DND-41 (cell line): ENCODE data around the gene LSG1.
"Not testable (repeated sequence)": the region's sequence is repeated elsewhere in the genome, so short reads cannot be mapped to it uniquely, and the experiment has no call there.

ENCODE experiments used
- ATAC-seq: fragments of 200-7000 bp; cut with Tn5 transposase; 3 replicates; pipeline ENCODE4 v1.9.1; 2021; ENCODE audit warnings: low read depth; ENCODE audit not compliant: insufficient read depth
- DNase-seq: peaks from one replicate; pipeline ENCODE4 v3.0.0-alpha.2; 2020
- H2AFZ ChIP-seq: 2 replicates; pipeline ENCODE4 v1.6.0; 2012; ENCODE audit warnings: low read depth, low read length
- H3K27ac ChIP-seq: 2 replicates; pipeline ENCODE4 v1.5.1; 2012; ENCODE audit warnings: low read length, inconsistent platforms
- H3K27me3 ChIP-seq: fragments of 200-600 bp; sonication (generic); 2 replicates; pipeline ENCODE4 v1.6.0; 2012; ENCODE audit warnings: low read length, mild to moderate bottlenecking, inconsistent platforms; ENCODE audit not compliant: insufficient read depth, poor library complexity
- H3K36me3 ChIP-seq: 2 replicates; pipeline ENCODE4 v1.5.1; 2012; ENCODE audit warnings: low read length, inconsistent platforms; ENCODE audit not compliant: insufficient read depth
- H3K4me1 ChIP-seq: 2 replicates; pipeline ENCODE4 v1.5.1; 2012; ENCODE audit warnings: mild to moderate bottlenecking, low read length; ENCODE audit not compliant: insufficient read depth
- H3K4me2 ChIP-seq: 2 replicates; pipeline ENCODE4 v1.6.0; 2012; ENCODE audit warnings: mild to moderate bottlenecking, moderate library complexity, low read length, inconsistent platforms; ENCODE audit not compliant: insufficient read depth
- H3K4me3 ChIP-seq, 2 experiments: fragments of 200-600 bp in 1 of 2; shearing (Covaris generic) in 1 of 2; 2 replicates each; pipeline ENCODE4 v1.5.1; 2012 to 2016; ENCODE audit warnings: inconsistent platforms in 2 of 2, low read length in 2 of 2, mild to moderate bottlenecking in 2 of 2, low read depth in 1 of 2, moderate library complexity in 1 of 2
- H3K79me2 ChIP-seq: 2 replicates; pipeline ENCODE4 v1.6.0; 2012; ENCODE audit warnings: low read length, inconsistent platforms; ENCODE audit not compliant: insufficient read depth
- H3K9ac ChIP-seq: 2 replicates; pipeline ENCODE4 v1.6.0; 2012; ENCODE audit warnings: low read depth, mild to moderate bottlenecking, inconsistent platforms, low read length, moderate library complexity
- H3K9me3 ChIP-seq: 2 replicates; pipeline ENCODE4 v1.5.1; 2012; ENCODE audit warnings: low read length, moderate library complexity, mild to moderate bottlenecking, inconsistent platforms; ENCODE audit not compliant: insufficient read depth, severe bottlenecking
- H4K20me1 ChIP-seq: 2 replicates; pipeline ENCODE4 v1.6.0; 2012; ENCODE audit warnings: low read length; ENCODE audit not compliant: insufficient read depth
- EZH2 ChIP-seq: IDR thresholded peaks from 3 replicates; pipeline ENCODE4 v1.6.1; 2012; ENCODE audit warnings: borderline replicate concordance, low read depth, mild to moderate bottlenecking, moderate library complexity, low read length, inconsistent platforms; ENCODE audit not compliant: severe bottlenecking
- TF ChIP-seq, protein P1 (sequence below): IDR thresholded peaks from 2 replicates; pipeline ENCODE4 v1.5.1; 2012; ENCODE audit warnings: borderline replicate concordance, low read length, moderate library complexity, mild to moderate bottlenecking; ENCODE audit not compliant: poor library complexity, severe bottlenecking; ENCODE audit errors: extremely low read depth

The LSG1 gene

GRCh38 chr3:194631696-194632095 lies 40.3 kb downstream of the LSG1 start:
- no peak overlapping the region for H3K27ac ChIP-seq
- ATAC-seq: no peak
- no peak overlapping the region for H2AFZ ChIP-seq
- peaks cover 45% of the 10 kb centered on the region for H3K36me3 ChIP-seq
- no peaks in the 10 kb centered on the region for H4K20me1 ChIP-seq
- no peak for TF ChIP-seq EZH2
- TF ChIP-seq, protein P1, sequence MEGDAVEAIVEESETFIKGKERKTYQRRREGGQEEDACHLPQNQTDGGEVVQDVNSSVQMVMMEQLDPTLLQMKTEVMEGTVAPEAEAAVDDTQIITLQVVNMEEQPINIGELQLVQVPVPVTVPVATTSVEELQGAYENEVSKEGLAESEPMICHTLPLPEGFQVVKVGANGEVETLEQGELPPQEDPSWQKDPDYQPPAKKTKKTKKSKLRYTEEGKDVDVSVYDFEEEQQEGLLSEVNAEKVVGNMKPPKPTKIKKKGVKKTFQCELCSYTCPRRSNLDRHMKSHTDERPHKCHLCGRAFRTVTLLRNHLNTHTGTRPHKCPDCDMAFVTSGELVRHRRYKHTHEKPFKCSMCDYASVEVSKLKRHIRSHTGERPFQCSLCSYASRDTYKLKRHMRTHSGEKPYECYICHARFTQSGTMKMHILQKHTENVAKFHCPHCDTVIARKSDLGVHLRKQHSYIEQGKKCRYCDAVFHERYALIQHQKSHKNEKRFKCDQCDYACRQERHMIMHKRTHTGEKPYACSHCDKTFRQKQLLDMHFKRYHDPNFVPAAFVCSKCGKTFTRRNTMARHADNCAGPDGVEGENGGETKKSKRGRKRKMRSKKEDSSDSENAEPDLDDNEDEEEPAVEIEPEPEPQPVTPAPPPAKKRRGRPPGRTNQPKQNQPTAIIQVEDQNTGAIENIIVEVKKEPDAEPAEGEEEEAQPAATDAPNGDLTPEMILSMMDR: no peak
- peaks cover 16% of the 10 kb centered on the region for H3K4me1 ChIP-seq
- DNase-seq: peak; percentile 3
- peaks cover 15% of the 10 kb centered on the region for H3K9me3 ChIP-seq
- H3K79me2 ChIP-seq: peaks cover 18% of the 10 kb centered on the region
- H3K4me2 ChIP-seq: peak overlapping the region; percentile 97
- no peak overlapping the region for H3K9ac ChIP-seq
- peak overlapping the region in 1 of 2 experiments; percentile 96; a peak in 2 of 4 replicates for H3K4me3 ChIP-seq
- H3K27me3 ChIP-seq: no peaks in the 10 kb centered on the region

DNA sequence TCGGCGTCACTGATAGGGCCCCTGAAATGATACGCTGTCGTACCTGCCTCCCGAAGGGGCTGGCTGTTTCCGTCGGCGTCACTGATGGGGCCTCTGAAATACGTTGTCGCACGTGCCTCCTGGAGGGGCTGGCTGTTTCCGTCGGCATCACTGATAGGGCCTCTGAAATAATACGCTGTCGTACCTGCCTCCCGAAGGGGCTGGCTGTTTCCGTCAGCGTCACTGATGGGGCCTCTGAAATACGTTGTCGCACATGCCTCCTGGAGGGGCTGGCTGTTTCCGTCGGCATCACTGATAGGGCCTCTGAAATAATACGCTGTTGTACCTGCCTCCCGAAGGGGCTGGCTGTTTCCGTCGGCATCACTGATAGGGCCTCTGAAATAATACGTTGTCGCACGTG lies 41.3 kb downstream of the LSG1 start:
- ATAC-seq, H3K27me3 ChIP-seq, H3K4me3 ChIP-seq, DNase-seq, H3K4me2 ChIP-seq, H4K20me1 ChIP-seq, H2AFZ ChIP-seq, H3K27ac ChIP-seq, H3K9ac ChIP-seq: not testable (repeated sequence)
- H3K9me3 ChIP-seq: peaks cover 15% of the 10 kb centered on the region
- peaks cover 18% of the 10 kb centered on the region for H3K79me2 ChIP-seq
- peaks cover 53% of the 10 kb centered on the region for H3K36me3 ChIP-seq
- H3K4me1 ChIP-seq: peaks cover 16% of the 10 kb centered on the region

- Histone ChIP-seq H4K20me1 (no peaks in the 10 kb centered on the region), H3K9ac (no peak overlapping the region), H2AFZ (no peak overlapping the region), H3K27ac (no peak overlapping the region), H3K27me3 (no peaks in the 10 kb centered on the region), H3K4me3 (no peak overlapping the region), H3K9me3 (peaks cover 3% of the 10 kb centered on the region), H3K4me1 (no peaks in the 10 kb centered on the region), H3K36me3 (peaks cover 58% of the 10 kb centered on the region), H3K79me2 (0 out of 2 replicates have a peak, but pooled peaks cover 2% of the 10 kb centered on the region), H3K4me2 (no peak overlapping the region)
- DNase-seq: no peak
- no peak for TF ChIP-seq EZH2
- TF ChIP-seq, protein P1: no peak
- no peak for ATAC-seq
Observed at GRCh38 chr3:194624956-194625355, 47.0 kb downstream of the LSG1 start.

GRCh38 chr3:194623449-194624290 lies 48.3 kb downstream of the LSG1 start:
- H3K9me3 ChIP-seq: no peaks in the 10 kb centered on the region
- H3K36me3 ChIP-seq: peaks cover 60% of the 10 kb centered on the region
- no peaks in the 10 kb centered on the region for H3K79me2 ChIP-seq
- no peak overlapping the region for H2AFZ ChIP-seq
- H3K4me3 ChIP-seq: no peak overlapping the region
- no peak overlapping the region for H3K27ac ChIP-seq
- no peak overlapping the region for H3K9ac ChIP-seq
- no peak for DNase-seq
- no peak overlapping the region for H3K4me2 ChIP-seq
- no peak for TF ChIP-seq EZH2
- TF ChIP-seq, protein P1: no peak
- no peaks in the 10 kb centered on the region; the same call in 1 of the 2 replicates for H4K20me1 ChIP-seq
- ATAC-seq: peak; percentile 31; the same call in 1 of the 3 replicates
- no peaks in the 10 kb centered on the region for H3K4me1 ChIP-seq
- no peaks in the 10 kb centered on the region for H3K27me3 ChIP-seq
